SH-SY5Y (cell line): ENCODE data around the gene IGFBP5.

Experiments
- GATA2 ChIP-seq: IDR thresholded peaks from 2 replicates; pipeline ENCODE4 v1.6.1; 2011; ENCODE audit warnings: mild to moderate bottlenecking, low read depth, low read length
- GATA3 ChIP-seq: IDR thresholded peaks from 2 replicates; pipeline ENCODE4 v1.6.1; 2011; ENCODE audit warnings: low read depth, mild to moderate bottlenecking, low read length, moderate library complexity

DNA sequence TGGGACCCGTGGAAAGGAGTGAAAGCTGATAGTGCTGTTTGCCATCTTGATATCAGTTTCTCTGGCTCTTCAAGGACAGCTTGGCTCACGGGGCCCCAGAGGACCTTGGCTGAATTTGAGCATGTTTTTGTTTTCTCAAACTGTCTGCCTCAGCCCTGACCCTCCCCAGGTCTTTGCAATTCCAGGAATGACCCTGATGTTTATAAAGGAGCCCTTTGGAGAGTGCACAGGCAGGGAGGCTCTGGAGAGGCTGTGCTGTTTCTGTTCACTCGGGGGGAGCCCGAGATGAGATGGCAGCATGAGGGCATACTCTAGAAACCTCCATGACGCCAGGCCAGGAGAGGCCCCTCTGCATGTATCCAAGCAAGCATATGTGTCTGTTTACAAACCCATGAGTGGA is 45.8 kb downstream of the IGFBP5 start:
- TF ChIP-seq GATA2 (no peak), GATA3 (no peak)
